A673 (cell line): Measurements from ENCODE around the gene NUBP1. TPM values are rescaled to one million over a fixed set of nuclear protein-coding genes. Genes with fewer than 3 reads are reported as not detected.

Experiments used
- BruUV-seq: library from RNA; stranded (reverse); fragments of 400-500 nt; replicated peaks from 2 replicates; lab custom pipeline; 2021; lab: Mats Ljungman, UMichigan
- CTCF ChIA-PET: fragments of 300-600 bp; sonication (Branson Sonifier 250); formaldehyde crosslinking; loops from one replicate; lab custom pipeline; 2022; ENCODE audit warnings: antibody characterized with exemption; lab: Charles Lee
- POLR2A ChIA-PET: fragments of 300-600 bp; sonication (Branson Sonifier 250); formaldehyde crosslinking; loops from one replicate; lab custom pipeline; 2022; ENCODE audit warnings: antibody characterized with exemption; ENCODE audit not compliant: low non-redundant PET; lab: Charles Lee
- DNase-seq: peaks from one replicate; pipeline ENCODE4 v3.0.0-alpha.2; 2015; ENCODE audit warnings: low spot score
- H3K27ac ChIP-seq: fragments of 200-600 bp; sonication (generic); 2 replicates; pipeline ENCODE4 v1.5.1; 2016; ENCODE audit warnings: mixed run types, low read depth, mild to moderate bottlenecking, mixed read lengths, antibody characterized with exemption, low read length; ENCODE audit not compliant: poor library complexity, severe bottlenecking
- H3K27me3 ChIP-seq: fragments of 200-600 bp; sonication (generic); replicated peaks from 2 replicates; pipeline ENCODE4 v1.6.1; 2017; ENCODE audit warnings: mixed run types, low read depth, mild to moderate bottlenecking, mixed read lengths, antibody characterized with exemption, low read length; ENCODE audit not compliant: insufficient read depth, poor library complexity
- H3K36me3 ChIP-seq: fragments of 200-600 bp; sonication (generic); 2 replicates; pipeline ENCODE4 v1.6.1; 2016; ENCODE audit warnings: mixed run types, mild to moderate bottlenecking, mixed read lengths, antibody characterized with exemption, low read length; ENCODE audit not compliant: insufficient read depth, poor library complexity, severe bottlenecking
- H3K4me1 ChIP-seq: fragments of 200-600 bp; sonication (generic); 2 replicates; pipeline ENCODE4 v1.6.1; 2017; ENCODE audit warnings: mixed run types, mild to moderate bottlenecking, mixed read lengths, antibody characterized with exemption, low read length; ENCODE audit not compliant: insufficient read depth, poor library complexity, severe bottlenecking
- H3K4me3 ChIP-seq: fragments of 200-600 bp; sonication (generic); 2 replicates; pipeline ENCODE4 v1.5.1; 2016; ENCODE audit warnings: low read depth, mixed run types, mild to moderate bottlenecking, mixed read lengths, low read length; ENCODE audit not compliant: poor library complexity, severe bottlenecking
- H3K9me3 ChIP-seq: fragments of 200-600 bp; sonication (generic); 2 replicates; pipeline ENCODE4 v1.6.1; 2016; ENCODE audit warnings: mixed run types, low read depth, mild to moderate bottlenecking, mixed read lengths, antibody characterized with exemption, low read length; ENCODE audit not compliant: poor library complexity, severe bottlenecking
- CTCF ChIP-seq: fragments of 300-800, 200-600 bp; sonication (generic); conservative IDR thresholded peaks from 2 replicates; pipeline ENCODE4 v1.5.1; 2017; ENCODE audit warnings: low read depth, mild to moderate bottlenecking, antibody characterized with exemption, low read length, moderate library complexity, mixed read lengths
- EZH2 ChIP-seq: fragments of 200-600 bp; sonication (generic); IDR thresholded peaks from 2 replicates; pipeline ENCODE4 v1.6.1; 2017; ENCODE audit warnings: borderline replicate concordance, low read depth, mild to moderate bottlenecking, mixed read lengths, antibody characterized with exemption, low read length; ENCODE audit not compliant: poor library complexity, severe bottlenecking
- intact Hi-C: fragments of 100-400 bp; cut with micrococcal nuclease; formaldehyde crosslinking; loops from one replicate; pipeline ENCODE4 v1.10.0; 2022; ENCODE audit not compliant: unreplicated experiment
- total RNA-seq: library from RNA; stranded (reverse); gene quantifications from 2 replicates; pipeline ENCODE4 v1.2.3, GENCODE V29; 2021

Gene NUBP1
- total RNA-seq, 1 experiment from 2014 or later = 22.9 TPM

GRCh38 chr16:10751291-10751697, 7.7 kb downstream of the NUBP1 start:
- no peaks in the 10 kb centered on the region for H3K9me3 ChIP-seq
- H3K27ac ChIP-seq = no peak overlapping the region
- no peak for DNase-seq
- H3K27me3 ChIP-seq = no peaks in the 10 kb centered on the region
- H3K36me3 ChIP-seq = no peaks in the 10 kb centered on the region
- ChIA-PET CTCF (no interaction called here), POLR2A (no interaction called here)
- intact Hi-C loops = no loop called here
- TF ChIP-seq EZH2 = no peak
- no peak for TF ChIP-seq CTCF
- no peaks in the 10 kb centered on the region for H3K4me1 ChIP-seq
- no peak overlapping the region for H3K4me3 ChIP-seq
- BruUV-seq = no TSS peak

GRCh38 chr16:10752843-10753523, 9.3 kb downstream of the NUBP1 start:
- POLR2A ChIA-PET = no interaction called here
- Histone ChIP-seq H3K4me1 (no peaks in the 10 kb centered on the region), H3K27ac (no peak overlapping the region), H3K4me3 (no peak overlapping the region), H3K36me3 (no peaks in the 10 kb centered on the region), H3K9me3 (no peaks in the 10 kb centered on the region), H3K27me3 (no peaks in the 10 kb centered on the region)
- intact Hi-C loops = no loop called here
- CTCF ChIA-PET = no interaction called here
- TF ChIP-seq EZH2 (no peak), CTCF (no peak)
- no peak for DNase-seq
- no TSS peak for BruUV-seq

- no peak for DNase-seq
- no peaks in the 10 kb centered on the region for H3K36me3 ChIP-seq
These were observed 10.0 kb downstream of the NUBP1 start for GRCh38 chr16:10753670-10754069.

More at GRCh38 chr16:10753670-10754069, 10.0 kb downstream of the NUBP1 start:
- no peaks in the 10 kb centered on the region for H3K9me3 ChIP-seq
- intact Hi-C loops = no loop called here
- no peak overlapping the region for H3K27ac ChIP-seq
- H3K27me3 ChIP-seq = no peaks in the 10 kb centered on the region
- no peaks in the 10 kb centered on the region for H3K4me1 ChIP-seq
- no TSS peak for BruUV-seq
- POLR2A ChIA-PET = no interaction called here
- TF ChIP-seq CTCF (no peak), EZH2 (no peak)
- H3K4me3 ChIP-seq = no peak overlapping the region
- CTCF ChIA-PET = no interaction called here
